Gastroesophageal sphincter (tissue), 4 donors: Measurements from ENCODE around the gene TANGO6. TPM values are rescaled to one million over a fixed set of nuclear protein-coding genes. Genes with fewer than 3 reads are reported as not detected.

Source experiments
- ATAC-seq: fragments of 150-250 bp; one replicate; pipeline ENCODE4 v1.9.1; 2016; ENCODE audit warnings: mild to moderate bottlenecking, moderate library complexity
- H3K27ac ChIP-seq, 4 donors: fragments of 200-600 bp; sonication (generic) in 3 of 4; 1 replicate in 3 of 4; 2 replicates in 1 of 4; pipeline ENCODE4 v1.5.1; 2016 to 2019
- H3K27me3 ChIP-seq: fragments of 200-600 bp; sonication (generic); one replicate; pipeline ENCODE4 v1.5.1; 2019
- H3K36me3 ChIP-seq, 2 donors: fragments of 200-600 bp; sonication (generic); one replicate each; pipeline ENCODE4 v1.5.1; 2019; ENCODE audit warnings: control low read depth in 1 of 2
- H3K4me1 ChIP-seq, 3 donors: fragments of 200-600 bp; sonication (generic); 1 replicate in 2 of 3; 2 replicates in 1 of 3; pipeline ENCODE4 v1.5.1; 2016 to 2019; ENCODE audit warnings: control low read depth in 2 of 3
- H3K4me3 ChIP-seq, 2 donors: fragments of 200-600 bp; sonication (generic); one replicate each; pipeline ENCODE4 v1.5.1; 2019; ENCODE audit warnings: mild to moderate bottlenecking in 1 of 2, moderate library complexity in 1 of 2
- H3K9me3 ChIP-seq, 3 donors: fragments of 200-600 bp; sonication (generic); one replicate each; pipeline ENCODE4 v1.5.1; 2017 to 2019; ENCODE audit warnings: control low read depth in 2 of 3
- CTCF ChIP-seq, 4 experiments: fragments of 200-600 bp in 2 of 4; fragments of 450-650 bp in 2 of 4; sonication (generic) in 1 of 4; IDR thresholded peaks; one replicate each; pipeline ENCODE4 v1.5.1; 2017 to 2019; ENCODE audit warnings: antibody characterized with exemption in 4 of 4, mild to moderate bottlenecking in 2 of 4, moderate library complexity in 2 of 4
- EP300 ChIP-seq: sonication (generic); formaldehyde crosslinking; IDR thresholded peaks from one replicate; pipeline ENCODE4 v1.6.1; 2017; ENCODE audit warnings: antibody characterized with exemption, mild to moderate bottlenecking
- POLR2A ChIP-seq, 2 donors: fragments of 450-650 bp; IDR thresholded peaks; one replicate each; pipeline ENCODE4 v1.6.1; 2017; ENCODE audit warnings: antibody characterized with exemption in 2 of 2, mild to moderate bottlenecking in 2 of 2, moderate library complexity in 1 of 2
- POLR2AphosphoS5 ChIP-seq: sonication (generic); formaldehyde crosslinking; IDR thresholded peaks from one replicate; pipeline ENCODE4 v1.6.1; 2017; ENCODE audit warnings: antibody characterized with exemption
- WGBS, 2 donors: methylation state at CpG; one replicate each; pipeline ENCODE4 v1.1.5; 2018; ENCODE audit warnings: low coverage in 1 of 2; 5-methylcytosine and 5-hydroxymethylcytosine counted together
- total RNA-seq, 4 donors: library from RNA; depleted of rRNA; stranded (reverse); fragments of >200 nt; gene quantifications; one replicate each; pipeline ENCODE4 v1.1.0, GENCODE V29; 2016

TANGO6 gene
- total RNA-seq, 4 donors from 2014 or later, result 19.5 to 29.7 (median 21.0) TPM

- Histone ChIP-seq H3K9me3 (no peaks in the 10 kb centered on the region), H3K4me1 (peaks cover 0 to 49% (median 0%) of the 10 kb centered on the region in 3 donors), H3K4me3 (no peak overlapping the region), H3K27me3 (no peaks in the 10 kb centered on the region), H3K27ac (peak overlapping the region; percentile 27 to 79 (median 59)), H3K36me3 (peaks cover 0 to 9% of the 10 kb centered on the region in 2 donors)
- ATAC-seq, result peak; percentile 55
- TF ChIP-seq CTCF (IDR thresholded peaks at IDR 0.05), result no peak
- peak; percentile 30 for TF ChIP-seq POLR2AphosphoS5
- WGBS, 2 donors, result 36 to 66% methylated on average over 3 of the region's 3 CpGs
These were observed 46.3 kb downstream of the TANGO6 start for GRCh38 chr16:68889508-68890150.

- H3K4me1 ChIP-seq, result peaks cover 0 to 31% (median 0%) of the 10 kb centered on the region in 3 donors
- no peaks in the 10 kb centered on the region for H3K9me3 ChIP-seq
- H3K27ac ChIP-seq, result no peak overlapping the region
- no peaks in the 10 kb centered on the region for H3K27me3 ChIP-seq
- peaks cover 0 to 12% of the 10 kb centered on the region in 2 donors for H3K36me3 ChIP-seq
- ATAC-seq, result no peak
- H3K4me3 ChIP-seq, result no peak overlapping the region
- WGBS, 2 donors, result 79 to 89% methylated on average over 5 to 8 of the region's 8 CpGs
- TF ChIP-seq EP300, result no peak
- no peak for TF ChIP-seq CTCF (IDR thresholded peaks at IDR 0.05)
- no peak for TF ChIP-seq POLR2AphosphoS5
- no peak for TF ChIP-seq POLR2A (IDR thresholded peaks at IDR 0.05)
These were observed 48.9 kb downstream of the TANGO6 start for GRCh38 chr16:68892214-68892613.

- no peak overlapping the region for H3K4me3 ChIP-seq
- no peaks in the 10 kb centered on the region for H3K9me3 ChIP-seq
- no peak for ATAC-seq
- TF ChIP-seq POLR2AphosphoS5 (no peak), CTCF (IDR thresholded peaks at IDR 0.05) (no peak), EP300 (no peak), POLR2A (IDR thresholded peaks at IDR 0.05) (no peak)
- WGBS, 2 donors, result 90% methylated on average over 2 of the region's 2 CpGs; no CpG with 5 or more reads in 1 of the 2 donors
- peaks cover 0 to 16% of the 10 kb centered on the region in 2 donors for H3K36me3 ChIP-seq
- H3K4me1 ChIP-seq, result peaks cover 0 to 29% (median 0%) of the 10 kb centered on the region in 3 donors
- no peak overlapping the region for H3K27ac ChIP-seq
- no peaks in the 10 kb centered on the region for H3K27me3 ChIP-seq
These were observed 49.6 kb downstream of the TANGO6 start for GRCh38 chr16:68892898-68893297.

- Histone ChIP-seq H3K36me3 (peaks cover 0 to 19% of the 10 kb centered on the region in 2 donors), H3K4me1 (peaks cover 0 to 24% (median 0%) of the 10 kb centered on the region in 3 donors), H3K27ac (no peak overlapping the region), H3K9me3 (no peaks in the 10 kb centered on the region), H3K27me3 (no peaks in the 10 kb centered on the region), H3K4me3 (no peak overlapping the region)
- 36 to 85% methylated on average over 3 to 4 of the region's 11 CpGs for WGBS, 2 donors
- no peak for ATAC-seq
- TF ChIP-seq CTCF (IDR thresholded peaks at IDR 0.05), result no peak
- TF ChIP-seq EP300, result no peak
- no peak for TF ChIP-seq POLR2AphosphoS5
- no peak for TF ChIP-seq POLR2A (IDR thresholded peaks at IDR 0.05)
These were observed 50.7 kb downstream of the TANGO6 start for GRCh38 chr16:68893710-68894705.
